SU-DHL-6 (cell line): Measurements from ENCODE around the gene CLCNKA.

ENCODE experiments used
- EZH2phosphoT487 ChIP-seq: fragments of 200-600 bp; sonication (generic), shearing (Covaris generic); conservative IDR thresholded peaks from 2 replicates; pipeline ENCODE4 v1.6.1; 2018; ENCODE audit warnings: mild to moderate bottlenecking, antibody characterized with exemption, low read length, moderate library complexity, mixed read lengths
- TF ChIP-seq, protein P1 (sequence below): fragments of 200-600 bp; sonication (generic); IDR thresholded peaks from one replicate; pipeline ENCODE4 v1.5.1; 2017; ENCODE audit warnings: antibody characterized with exemption, mild to moderate bottlenecking, low read length, moderate library complexity; ENCODE audit not compliant: insufficient read depth, poor library complexity, severe bottlenecking

GRCh38 chr1:16054598-16055540 lies 33.0 kb downstream of the CLCNKA start:
- TF ChIP-seq, protein P1, sequence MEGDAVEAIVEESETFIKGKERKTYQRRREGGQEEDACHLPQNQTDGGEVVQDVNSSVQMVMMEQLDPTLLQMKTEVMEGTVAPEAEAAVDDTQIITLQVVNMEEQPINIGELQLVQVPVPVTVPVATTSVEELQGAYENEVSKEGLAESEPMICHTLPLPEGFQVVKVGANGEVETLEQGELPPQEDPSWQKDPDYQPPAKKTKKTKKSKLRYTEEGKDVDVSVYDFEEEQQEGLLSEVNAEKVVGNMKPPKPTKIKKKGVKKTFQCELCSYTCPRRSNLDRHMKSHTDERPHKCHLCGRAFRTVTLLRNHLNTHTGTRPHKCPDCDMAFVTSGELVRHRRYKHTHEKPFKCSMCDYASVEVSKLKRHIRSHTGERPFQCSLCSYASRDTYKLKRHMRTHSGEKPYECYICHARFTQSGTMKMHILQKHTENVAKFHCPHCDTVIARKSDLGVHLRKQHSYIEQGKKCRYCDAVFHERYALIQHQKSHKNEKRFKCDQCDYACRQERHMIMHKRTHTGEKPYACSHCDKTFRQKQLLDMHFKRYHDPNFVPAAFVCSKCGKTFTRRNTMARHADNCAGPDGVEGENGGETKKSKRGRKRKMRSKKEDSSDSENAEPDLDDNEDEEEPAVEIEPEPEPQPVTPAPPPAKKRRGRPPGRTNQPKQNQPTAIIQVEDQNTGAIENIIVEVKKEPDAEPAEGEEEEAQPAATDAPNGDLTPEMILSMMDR = no peak
- TF ChIP-seq EZH2phosphoT487 = no peak
